Measurements from ENCODE around the gene KCTD2. TPM values are rescaled to one million over a fixed set of nuclear protein-coding genes. Genes with fewer than 3 reads are reported as not detected.
A peak's percentile ranks its signal among the peaks of the same experiment; 100 is the strongest.

KCTD2 gene
- total and polyA plus RNA-seq, 2 of the 13 experiments (the other 11 are each of a cell fraction or from before 2014, with no cell fraction given): 28.3 to 32.6 TPM

GRCh38 chr17:75086496-75087181, 39.6 kb downstream of the KCTD2 start (continued):
- TF ChIP-seq NFIC (IDR thresholded peaks at IDR 0.05; ENCODE audit: low read length) (no peak), ZNF501 (CRISPR knock-in tag; IDR thresholded peaks at IDR 0.05) (no peak), RNF2 (conservative IDR thresholded peaks at IDR 0.05; ENCODE audit: low read depth) (no peak), ZNF776 (CRISPR knock-in tag; IDR thresholded peaks at IDR 0.05) (no peak), ZZZ3 (CRISPR knock-in tag; IDR thresholded peaks at IDR 0.05; ENCODE audit: borderline replicate concordance) (0 out of 2 replicates have a peak, but pooled peaks have one; percentile 74), PRPF4 (IDR thresholded peaks at IDR 0.05; ENCODE audit: low read depth, low read length, poor library complexity, severe bottlenecking) (no peak), YY1 (IDR thresholded peaks at IDR 0.05; ENCODE audit: insufficient read depth, insufficient replicate concordance, low read depth, low read length) (no peak), THAP7 (CRISPR knock-in tag; IDR thresholded peaks at IDR 0.05) (0 out of 2 replicates have a peak, but pooled peaks have one; percentile 15), ZNF317 (CRISPR knock-in tag; IDR thresholded peaks at IDR 0.05) (0 out of 2 replicates have a peak, but pooled peaks have one; percentile 24), NR2F2 (IDR thresholded peaks at IDR 0.05; ENCODE audit: borderline replicate concordance, low read depth) (peak; percentile 39; the same call in 1 of the 2 replicates), ZNF530 (CRISPR knock-in tag; IDR thresholded peaks at IDR 0.05; ENCODE audit: low read depth) (0 out of 2 replicates have a peak, but pooled peaks have one; percentile 15), MTA3 (CRISPR knock-in tag; IDR thresholded peaks at IDR 0.05) (no peak), STAT5B (CRISPR knock-in tag; IDR thresholded peaks at IDR 0.05) (no peak), CBFB (CRISPR knock-in tag; IDR thresholded peaks at IDR 0.05) (no peak), CBX1 (IDR thresholded peaks at IDR 0.05; ENCODE audit: low read depth) (peak; percentile 24), ZNF263 (CRISPR knock-in tag; IDR thresholded peaks at IDR 0.05) (peak; percentile 55; the same call in 1 of the 2 replicates), ZBTB14 (CRISPR knock-in tag; IDR thresholded peaks at IDR 0.05) (no peak), TAF15 (IDR thresholded peaks at IDR 0.05; ENCODE audit: low read depth, low read length, poor library complexity, severe bottlenecking) (no peak), ZNF230 (CRISPR knock-in tag; IDR thresholded peaks at IDR 0.05) (no peak), ZBTB21 (CRISPR knock-in tag; IDR thresholded peaks at IDR 0.05) (no peak), ZGPAT (CRISPR knock-in tag; IDR thresholded peaks at IDR 0.05) (no peak), ZNF569 (CRISPR knock-in tag; IDR thresholded peaks at IDR 0.05; ENCODE audit: borderline replicate concordance) (no peak), ZMYM2 (CRISPR knock-in tag; IDR thresholded peaks at IDR 0.05) (peak; percentile 84; the same call in 1 of the 2 replicates), ADNP (CRISPR knock-in tag; IDR thresholded peaks at IDR 0.05) (no peak; the same call in 1 of the 2 replicates), TP53 (CRISPR knock-in tag; conservative IDR thresholded peaks at IDR 0.05) (no peak), SMARCE1 (IDR thresholded peaks at IDR 0.05; ENCODE audit: borderline replicate concordance) (no peak)
- TF ChIP-seq, protein P1, sequence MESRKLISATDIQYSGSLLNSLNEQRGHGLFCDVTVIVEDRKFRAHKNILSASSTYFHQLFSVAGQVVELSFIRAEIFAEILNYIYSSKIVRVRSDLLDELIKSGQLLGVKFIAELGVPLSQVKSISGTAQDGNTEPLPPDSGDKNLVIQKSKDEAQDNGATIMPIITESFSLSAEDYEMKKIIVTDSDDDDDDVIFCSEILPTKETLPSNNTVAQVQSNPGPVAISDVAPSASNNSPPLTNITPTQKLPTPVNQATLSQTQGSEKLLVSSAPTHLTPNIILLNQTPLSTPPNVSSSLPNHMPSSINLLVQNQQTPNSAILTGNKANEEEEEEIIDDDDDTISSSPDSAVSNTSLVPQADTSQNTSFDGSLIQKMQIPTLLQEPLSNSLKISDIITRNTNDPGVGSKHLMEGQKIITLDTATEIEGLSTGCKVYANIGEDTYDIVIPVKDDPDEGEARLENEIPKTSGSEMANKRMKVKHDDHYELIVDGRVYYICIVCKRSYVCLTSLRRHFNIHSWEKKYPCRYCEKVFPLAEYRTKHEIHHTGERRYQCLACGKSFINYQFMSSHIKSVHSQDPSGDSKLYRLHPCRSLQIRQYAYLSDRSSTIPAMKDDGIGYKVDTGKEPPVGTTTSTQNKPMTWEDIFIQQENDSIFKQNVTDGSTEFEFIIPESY (CRISPR knock-in tag; IDR thresholded peaks at IDR 0.05): 0 out of 2 replicates have a peak, but pooled peaks have one; percentile 6

Measured in HepG2 (cell line).